HG02981 (cell line): ENCODE results near the gene KIF26A.

Experiments
- ATAC-seq: cut with Tn5 transposase; IDR thresholded peaks from one replicate; pipeline ENCODE4 v1.9.1; 2021; ENCODE audit warnings: mild to moderate bottlenecking, moderate library complexity; ENCODE audit not compliant: unreplicated experiment

KIF26A gene

DNA sequence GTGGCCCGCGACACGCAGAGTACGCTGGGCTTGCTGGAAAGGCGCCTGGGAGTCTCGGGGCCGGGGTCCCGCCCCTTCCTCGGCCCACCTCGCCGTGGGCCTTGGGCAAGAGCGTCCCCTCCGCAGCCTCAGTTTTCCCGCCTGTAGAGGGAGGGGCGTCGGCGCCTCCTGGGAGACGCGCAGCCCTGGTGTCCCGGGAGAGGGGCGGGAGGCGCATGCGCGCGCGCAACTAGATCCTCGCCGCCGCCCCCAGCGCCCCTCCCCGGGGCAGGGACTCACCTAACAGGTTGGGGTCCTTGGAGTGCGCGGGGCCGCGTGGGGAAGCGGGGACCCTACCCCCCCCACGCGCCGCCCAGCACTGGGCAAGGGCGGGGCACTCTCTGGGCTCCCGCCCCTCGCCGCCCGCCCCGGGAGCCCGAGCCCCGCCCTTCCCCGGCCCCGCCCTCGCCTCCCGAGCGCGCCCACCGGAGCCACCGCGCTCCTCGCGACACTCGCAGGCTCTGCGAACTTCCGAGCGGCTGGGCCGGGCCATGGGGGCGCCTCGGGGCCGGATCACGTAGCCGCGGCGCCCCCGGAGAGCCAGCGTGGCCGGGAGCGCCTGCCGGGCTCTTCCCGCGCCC, at the start of gene KIF26A:
Gene KIF26A (plus strand): TSS at position 490 of the 620 bp plus-strand sequence. CDS start 136 bp downstream, outside the sequence.
- ATAC-seq: no peak

GRCh38 chr14:104090071-104090748, 48.2 kb upstream of the KIF26A start:
- no peak for ATAC-seq

DNA sequence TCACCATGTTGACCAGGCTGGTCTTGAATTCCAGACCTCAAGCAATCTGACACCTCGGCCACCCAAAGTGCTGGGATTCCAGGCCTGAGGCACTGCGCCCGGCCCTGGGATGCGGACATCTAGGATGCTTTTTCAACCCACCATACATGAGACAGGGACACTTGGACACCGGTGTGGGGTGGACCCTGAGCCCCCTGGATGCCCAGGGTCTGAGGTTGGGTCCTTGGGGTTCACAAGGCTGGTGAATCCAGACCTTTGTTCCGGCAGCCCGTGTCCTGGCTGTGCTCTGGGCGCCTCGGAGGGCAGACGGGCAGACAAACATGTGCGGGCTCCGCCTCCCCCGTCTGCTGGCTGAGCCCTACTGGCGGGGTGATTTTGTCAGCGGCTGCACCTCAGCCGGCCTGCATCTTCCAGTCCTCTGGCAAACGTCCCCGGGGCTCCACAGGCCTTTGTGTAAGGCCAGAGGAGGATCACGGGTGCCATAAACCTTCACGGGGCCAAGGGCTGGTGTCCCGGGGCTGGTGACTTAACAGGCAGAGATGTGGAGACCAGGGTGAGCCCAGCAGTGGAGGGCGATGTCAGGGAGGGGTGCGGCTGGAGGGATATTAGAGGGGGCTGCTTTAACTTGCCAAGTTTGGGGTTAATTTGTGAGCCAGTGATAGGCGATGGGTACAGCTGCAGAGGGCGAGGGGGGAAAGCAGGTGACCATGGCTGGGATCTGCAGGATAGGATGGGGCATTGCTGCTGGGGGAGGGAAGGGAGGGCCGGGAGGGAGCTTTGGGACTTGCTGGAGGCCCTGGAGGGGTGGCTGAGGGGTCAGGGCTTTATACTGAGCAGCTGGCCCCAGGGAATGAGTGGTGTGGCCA, 47.1 kb upstream of the KIF26A start:
- ATAC-seq: no peak

DNA sequence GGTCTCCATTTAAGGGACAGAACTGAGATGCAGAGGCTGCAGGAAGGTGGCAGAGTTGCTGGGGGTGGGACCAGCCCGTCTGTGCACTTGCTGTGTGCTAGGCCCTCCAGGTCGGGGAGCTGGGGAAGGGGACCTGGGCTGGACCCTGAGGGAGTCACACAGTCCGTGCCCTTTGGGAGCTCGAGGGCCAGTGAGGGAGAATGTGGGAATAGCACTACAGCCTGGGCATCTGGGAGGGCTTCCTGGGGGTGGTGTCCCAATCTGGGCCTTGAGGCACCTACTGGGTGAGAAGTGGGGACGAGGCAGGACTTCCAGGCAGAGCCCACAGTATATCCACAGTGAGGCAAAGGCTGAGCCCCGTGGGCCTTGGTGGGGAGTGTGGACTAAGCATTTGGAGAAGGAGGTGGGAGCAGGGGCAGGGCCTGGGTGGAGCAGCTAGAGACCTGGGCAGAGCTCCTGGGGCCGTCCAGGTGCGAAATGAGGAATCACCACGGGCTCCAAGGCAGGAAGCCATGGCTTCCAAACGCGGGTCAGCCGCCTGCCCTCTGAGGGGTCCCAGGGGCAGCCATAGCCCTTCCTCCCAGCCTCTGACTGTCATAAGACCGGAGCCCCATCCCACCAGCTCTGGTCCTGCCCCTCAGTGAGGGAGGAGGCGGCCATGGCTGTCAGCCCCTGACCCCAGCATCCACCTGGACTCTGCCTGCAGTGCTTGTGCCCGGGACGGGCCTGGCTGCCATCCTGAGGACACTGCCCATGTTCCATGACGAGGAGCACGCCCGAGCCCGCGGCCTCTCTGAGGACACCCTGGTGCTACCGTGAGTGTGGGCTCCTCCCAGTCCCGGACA, 46.2 kb upstream of the KIF26A start:
- ATAC-seq: no peak

- no peak for ATAC-seq
Observed at GRCh38 chr14:104092931-104093365, 45.4 kb upstream of the KIF26A start.

GRCh38 chr14:104093366-104094055, 44.9 kb upstream of the KIF26A start:
- no peak for ATAC-seq

- no peak for ATAC-seq
Observed at GRCh38 chr14:104094056-104094708, 44.2 kb upstream of the KIF26A start.

DNA sequence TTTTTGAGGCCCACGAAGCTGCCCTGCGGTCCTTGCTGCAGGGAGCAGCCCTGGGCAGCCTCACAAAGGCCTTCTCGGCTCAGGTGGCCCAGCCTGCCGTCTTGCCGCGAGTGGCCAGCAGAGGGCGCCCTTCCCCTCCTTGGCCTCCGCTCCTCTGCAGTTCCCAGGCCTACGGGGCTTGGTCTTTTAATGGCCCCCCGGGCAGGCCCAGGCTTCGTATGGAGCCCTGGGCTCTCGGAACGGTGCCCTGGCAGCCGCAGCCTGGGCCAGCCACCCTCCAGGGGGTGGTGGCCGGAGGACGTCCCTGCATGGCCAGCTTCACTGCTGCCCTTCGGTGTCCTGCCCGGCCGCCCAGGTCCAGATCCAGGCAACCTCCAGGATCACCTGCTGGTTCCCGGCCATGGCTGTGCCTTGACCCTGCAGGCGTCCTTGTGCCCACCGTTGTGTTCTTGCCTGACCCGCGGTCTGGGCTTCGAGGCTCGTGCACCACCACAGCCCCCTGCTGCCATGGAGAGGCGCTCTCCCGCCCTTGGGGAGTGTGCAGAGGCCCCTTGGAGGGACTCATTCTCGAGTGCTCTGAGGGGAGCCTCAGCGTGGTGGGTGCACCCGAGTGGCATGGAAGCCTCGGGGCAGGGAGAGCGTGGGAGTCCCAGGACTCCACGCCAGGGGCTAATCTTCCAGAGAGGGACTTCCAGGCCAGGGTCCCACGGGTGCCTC, 43.5 kb upstream of the KIF26A start:
- no peak for ATAC-seq

DNA sequence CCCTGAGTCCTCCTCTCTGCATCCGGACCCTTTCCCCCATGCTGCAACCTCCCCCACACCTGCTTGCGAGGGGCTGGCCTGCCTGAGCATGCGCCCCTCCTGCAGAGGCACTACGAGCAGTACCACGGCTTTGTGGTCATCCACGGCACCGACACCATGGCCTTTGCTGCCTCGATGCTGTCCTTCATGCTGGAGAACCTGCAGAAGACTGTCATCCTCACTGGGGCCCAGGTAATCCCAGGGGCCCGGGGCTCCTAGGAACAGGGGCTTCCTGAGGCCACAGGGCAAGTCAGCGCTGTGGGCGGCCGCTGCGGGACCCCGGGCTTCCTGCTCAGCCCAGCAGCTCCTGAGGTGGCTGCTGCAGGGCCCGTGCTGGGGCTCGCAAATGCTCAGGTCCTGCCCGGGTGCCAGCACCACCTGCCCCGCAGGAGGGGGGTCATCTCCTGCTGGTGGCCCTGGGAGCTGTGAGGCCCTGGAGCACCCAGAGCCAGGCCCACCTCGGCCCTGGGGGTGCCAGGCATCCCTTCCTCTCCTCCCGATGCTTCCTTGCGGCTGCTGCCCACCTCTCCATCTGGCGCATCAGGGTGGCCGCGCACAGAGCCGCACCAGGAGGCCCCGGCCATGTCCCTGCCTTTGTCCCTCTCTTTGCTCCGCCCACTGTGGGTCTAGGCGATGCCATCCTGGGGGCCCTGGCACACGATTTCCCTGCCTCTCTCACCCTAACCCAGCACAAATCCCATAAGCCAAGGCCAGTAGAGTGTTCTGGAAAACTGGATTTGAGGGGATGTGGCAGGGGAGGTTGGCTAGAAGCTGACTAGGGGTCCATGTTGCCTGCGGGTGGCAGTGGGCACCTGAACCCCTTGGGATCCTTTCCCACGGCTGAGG, 42.7 kb upstream of the KIF26A start:
- ATAC-seq: no peak

DNA sequence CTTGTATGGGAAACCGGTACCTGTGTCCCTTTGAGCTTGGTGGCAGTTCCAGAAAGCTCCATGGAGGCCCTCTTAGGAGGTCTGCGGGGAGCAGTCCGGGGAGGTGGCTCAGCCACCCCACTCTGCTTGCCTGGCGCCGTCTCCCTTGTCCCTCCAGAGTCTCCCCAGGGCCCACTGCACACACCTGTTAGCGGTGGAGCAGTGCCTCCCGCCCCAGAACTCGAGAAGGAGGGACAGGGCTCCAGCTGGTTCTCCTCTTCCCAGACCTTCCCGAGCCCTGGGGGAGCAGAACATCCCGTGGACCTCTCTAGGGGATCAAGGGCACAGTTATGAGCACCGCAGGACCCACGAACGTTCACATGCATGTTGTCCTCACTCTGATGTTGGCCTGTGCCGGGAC, 42.1 kb upstream of the KIF26A start:
- no peak for ATAC-seq

GRCh38 chr14:104096751-104097700, 41.4 kb upstream of the KIF26A start:
- no peak for ATAC-seq

- ATAC-seq: no peak
Observed at GRCh38 chr14:104098272-104099095, 39.9 kb upstream of the KIF26A start.

DNA sequence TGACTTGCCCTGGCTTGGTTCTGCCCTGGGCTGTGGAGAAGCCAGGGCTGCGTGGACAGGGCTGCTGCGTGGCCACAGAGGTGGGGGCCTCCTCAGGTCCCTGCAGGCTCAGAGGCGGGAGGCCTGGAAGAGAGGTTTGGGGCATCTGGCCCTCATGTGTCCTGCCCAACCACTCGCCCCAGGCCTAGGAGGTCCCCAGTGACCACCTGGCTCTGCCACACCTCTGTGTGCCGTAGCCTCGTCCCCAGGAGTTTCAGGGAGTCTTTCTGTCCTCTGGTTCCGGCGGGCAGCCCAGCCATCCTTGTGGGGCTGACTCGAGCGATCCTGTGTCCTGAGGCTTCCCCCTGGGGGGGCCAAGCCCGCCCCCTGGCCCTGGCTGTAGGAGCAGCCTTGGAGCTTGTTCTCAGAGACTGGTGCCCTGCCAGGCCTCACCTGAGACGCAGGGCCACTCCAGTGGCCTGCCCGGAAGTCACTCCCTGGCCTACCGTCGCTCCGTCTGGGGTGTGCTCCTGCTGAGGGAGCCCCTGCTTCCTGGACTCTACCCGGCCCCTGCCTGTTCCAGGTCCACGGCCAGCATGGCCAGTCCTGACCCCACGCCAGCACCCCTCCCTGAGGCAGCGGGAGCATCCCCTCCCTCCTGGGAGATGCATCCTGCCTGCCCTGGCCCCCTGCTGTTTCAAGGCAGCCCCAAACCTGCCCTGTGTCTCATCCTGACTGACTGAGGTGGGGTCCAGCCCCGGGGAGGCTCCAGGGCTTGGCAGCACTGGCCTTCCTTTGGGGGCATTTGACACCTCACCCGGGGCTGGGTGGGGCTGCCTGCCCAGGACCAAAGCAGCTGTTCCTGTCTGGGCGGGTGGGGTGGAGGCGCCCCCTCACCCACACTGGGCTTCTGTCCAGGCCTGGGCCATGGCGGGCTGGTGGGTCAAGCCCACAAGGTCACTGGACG, 39.0 kb upstream of the KIF26A start:
- ATAC-seq: no peak

- no peak for ATAC-seq
Observed at GRCh38 chr14:104100171-104101085, 38.0 kb upstream of the KIF26A start.
